WTC11 (cell line): ENCODE measurements around the gene KEL. TPM values are rescaled to one million over a fixed set of nuclear protein-coding genes. Genes with fewer than 3 reads are reported as not detected.

Experiments
- ATAC-seq: fragments of 200-7000 bp; cut with Tn5 transposase; 2 replicates; pipeline ENCODE4 v1.10.0; 2021; ENCODE audit warnings: mild to moderate bottlenecking, moderate library complexity
- CTCF ChIA-PET: fragments of 300-600 bp; sonication (Branson Sonifier 250); formaldehyde crosslinking; loops from one replicate; lab custom pipeline; 2021; ENCODE audit warnings: antibody characterized with exemption; lab: Charles Lee
- POLR2A ChIA-PET: fragments of 350-600 bp; sonication (Branson Sonifier 250); formaldehyde crosslinking; loops from one replicate; lab custom pipeline; 2021; ENCODE audit warnings: antibody characterized with exemption; lab: Charles Lee
- DNase-seq: peaks from one replicate; pipeline ENCODE4 v3.0.0; 2021; ENCODE audit warnings: low spot score
- H3K27ac Mint-ChIP-seq: 2 replicates; pipeline ENCODE4 v1.8.0; 2021; ENCODE audit warnings: mixed read lengths
- H3K27me3 Mint-ChIP-seq: 2 replicates; pipeline ENCODE4 v1.8.0; 2021; ENCODE audit warnings: low read depth, mild to moderate bottlenecking, moderate library complexity, mixed read lengths
- H3K36me3 Mint-ChIP-seq: 2 replicates; pipeline ENCODE4 v1.8.0; 2021; ENCODE audit warnings: mixed read lengths
- H3K4me1 Mint-ChIP-seq: 2 replicates; pipeline ENCODE4 v1.8.0; 2022; ENCODE audit warnings: mixed read lengths
- H3K4me3 Mint-ChIP-seq: 2 replicates; pipeline ENCODE4 v1.8.0; 2021; ENCODE audit warnings: mild to moderate bottlenecking, moderate library complexity, mixed read lengths
- H3K9me3 Mint-ChIP-seq: 2 replicates; pipeline ENCODE4 v1.8.0; 2021; ENCODE audit warnings: mixed read lengths
- ATF2 ChIP-seq: sonication (generic); formaldehyde crosslinking; IDR thresholded peaks from 2 replicates; pipeline ENCODE4 v1.8.1; 2022; ENCODE audit warnings: low read depth, missing genetic modification reagents, borderline replicate concordance
- CREB1 ChIP-seq: sonication (generic); formaldehyde crosslinking; IDR thresholded peaks from 2 replicates; pipeline ENCODE4 v1.8.0; 2023; ENCODE audit warnings: mild to moderate bottlenecking, missing genetic modification reagents
- CREM ChIP-seq: sonication (generic); formaldehyde crosslinking; IDR thresholded peaks from 2 replicates; pipeline ENCODE4 v1.8.1; 2022; ENCODE audit warnings: mild to moderate bottlenecking, missing genetic modification reagents, moderate library complexity
- NFYB ChIP-seq: sonication (generic); formaldehyde crosslinking; conservative IDR thresholded peaks from 2 replicates; pipeline ENCODE4 v1.8.0; 2022; ENCODE audit warnings: low read depth, missing genetic modification reagents
- PRRX2 ChIP-seq: fragments of 250-450 bp; sonication (Bioruptor Pico); IDR thresholded peaks from 2 replicates; pipeline ENCODE4 v1.8.0; 2021; ENCODE audit warnings: mild to moderate bottlenecking
- RORB ChIP-seq: fragments of 250-450 bp; sonication (Bioruptor Pico); IDR thresholded peaks from 2 replicates; pipeline ENCODE4 v1.9.0; 2021; ENCODE audit warnings: mild to moderate bottlenecking
- SOX15 ChIP-seq: fragments of 250-450 bp; sonication (Bioruptor Pico); IDR thresholded peaks from 2 replicates; pipeline ENCODE4 v1.9.0; 2021; ENCODE audit warnings: mild to moderate bottlenecking
- TEAD4 ChIP-seq: sonication (generic); formaldehyde crosslinking; IDR thresholded peaks from 2 replicates; pipeline ENCODE4 v1.8.0; 2022; ENCODE audit warnings: mild to moderate bottlenecking, missing genetic modification reagents
- TP53 ChIP-seq: sonication (generic); formaldehyde crosslinking; IDR thresholded peaks from 2 replicates; pipeline ENCODE4 v1.8.1; 2023; ENCODE audit warnings: mild to moderate bottlenecking, missing genetic modification reagents
- USF1 ChIP-seq: sonication (generic); formaldehyde crosslinking; IDR thresholded peaks from 2 replicates; pipeline ENCODE4 v1.8.0; 2022; ENCODE audit warnings: mild to moderate bottlenecking, missing genetic modification reagents
- ZBTB21 ChIP-seq: sonication (generic); formaldehyde crosslinking; IDR thresholded peaks from 2 replicates; pipeline ENCODE4 v1.8.1; 2023; ENCODE audit warnings: mild to moderate bottlenecking, missing genetic modification reagents, borderline replicate concordance
- ZNF138 ChIP-seq: sonication (generic); formaldehyde crosslinking; conservative IDR thresholded peaks from 2 replicates; pipeline ENCODE4 v1.8.1; 2022; ENCODE audit warnings: mild to moderate bottlenecking, moderate library complexity, missing genetic modification reagents
- ZNF219 ChIP-seq: sonication (generic); formaldehyde crosslinking; IDR thresholded peaks from 2 replicates; pipeline ENCODE4 v1.8.0; 2023; ENCODE audit warnings: missing genetic modification reagents, mild to moderate bottlenecking, borderline replicate concordance
- ZNF281 ChIP-seq: sonication (generic); formaldehyde crosslinking; IDR thresholded peaks from 2 replicates; pipeline ENCODE4 v1.8.0; 2023; ENCODE audit warnings: mild to moderate bottlenecking, missing genetic modification reagents
- ZNF671 ChIP-seq: fragments of 250-450 bp; sonication (Bioruptor Pico); IDR thresholded peaks from 2 replicates; pipeline ENCODE4 v1.8.0; 2021; ENCODE audit warnings: mild to moderate bottlenecking
- ZSCAN18 ChIP-seq: fragments of 250-450 bp; sonication (Bioruptor Pico); IDR thresholded peaks from 2 replicates; pipeline ENCODE4 v2.1.2; 2022; ENCODE audit warnings: mild to moderate bottlenecking, moderate library complexity
- total RNA-seq: library from RNA; stranded (reverse); gene quantifications from 3 replicates; pipeline ENCODE4 v1.2.3, GENCODE V29; 2021
- TF ChIP-seq, protein P1 (sequence below): sonication (generic); formaldehyde crosslinking; IDR thresholded peaks from 2 replicates; pipeline ENCODE4 v1.8.1; 2022; ENCODE audit warnings: low read depth, mild to moderate bottlenecking, moderate library complexity, missing genetic modification reagents, borderline replicate concordance
- TF ChIP-seq, protein P2 (sequence below): sonication (generic); formaldehyde crosslinking; IDR thresholded peaks from 2 replicates; pipeline ENCODE4 v1.8.1; 2023; ENCODE audit warnings: mild to moderate bottlenecking, moderate library complexity, missing genetic modification reagents
- TF ChIP-seq, protein P3 (sequence below): sonication (generic); formaldehyde crosslinking; IDR thresholded peaks from 2 replicates; pipeline ENCODE4 v1.8.1; 2023; ENCODE audit warnings: mild to moderate bottlenecking, missing genetic modification reagents
- TF ChIP-seq, protein P4 (sequence below): sonication (generic); formaldehyde crosslinking; IDR thresholded peaks from 2 replicates; pipeline ENCODE4 v1.8.1; 2023; ENCODE audit warnings: mild to moderate bottlenecking, missing genetic modification reagents

The KEL gene
- total RNA-seq, 1 experiment from 2014 or later, result 0.87 TPM

DNA sequence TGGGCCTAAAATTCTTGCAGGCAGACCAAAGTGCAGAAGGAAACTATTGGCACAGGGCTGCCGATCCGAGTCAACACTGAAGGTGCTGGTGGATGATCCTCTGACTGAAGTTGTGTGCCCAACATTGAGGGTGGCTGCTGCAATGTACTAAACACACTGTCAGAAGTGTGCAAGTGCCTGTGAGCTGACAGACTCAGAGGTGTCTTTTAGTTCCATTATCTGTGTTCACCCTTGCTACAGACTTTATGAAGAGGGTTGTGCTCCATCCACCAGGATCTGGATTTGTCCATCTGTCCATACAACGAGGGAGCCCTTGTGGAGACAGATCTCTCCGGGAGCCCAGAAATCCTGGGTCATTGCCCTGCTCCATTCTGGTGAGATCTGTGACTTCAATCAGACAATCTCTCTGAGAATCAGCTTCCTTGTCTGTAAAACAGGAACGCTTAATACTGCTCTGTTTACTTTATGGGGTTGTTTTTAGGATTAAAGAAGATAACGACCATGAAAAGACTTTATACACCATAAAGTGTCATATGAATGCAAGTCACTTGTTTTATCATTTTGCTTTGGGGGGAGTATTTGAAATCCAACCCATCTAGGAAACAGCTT lies 67.1 kb downstream of the KEL start (continued):
- TF ChIP-seq, protein P1, sequence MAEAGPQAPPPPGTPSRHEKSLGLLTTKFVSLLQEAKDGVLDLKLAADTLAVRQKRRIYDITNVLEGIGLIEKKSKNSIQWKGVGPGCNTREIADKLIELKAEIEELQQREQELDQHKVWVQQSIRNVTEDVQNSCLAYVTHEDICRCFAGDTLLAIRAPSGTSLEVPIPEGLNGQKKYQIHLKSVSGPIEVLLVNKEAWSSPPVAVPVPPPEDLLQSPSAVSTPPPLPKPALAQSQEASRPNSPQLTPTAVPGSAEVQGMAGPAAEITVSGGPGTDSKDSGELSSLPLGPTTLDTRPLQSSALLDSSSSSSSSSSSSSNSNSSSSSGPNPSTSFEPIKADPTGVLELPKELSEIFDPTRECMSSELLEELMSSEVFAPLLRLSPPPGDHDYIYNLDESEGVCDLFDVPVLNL (CRISPR knock-in tag), result no peak
- TF ChIP-seq ZSCAN18 (CRISPR knock-in tag), result no peak
- TF ChIP-seq RORB (CRISPR knock-in tag), result no peak
- TF ChIP-seq ZNF138 (CRISPR knock-in tag), result no peak
- no peak for TF ChIP-seq PRRX2 (CRISPR knock-in tag)
- no peak for TF ChIP-seq ATF2 (CRISPR knock-in tag)
- TF ChIP-seq USF1, result no peak
- TF ChIP-seq, all 79 proteins: peak for 0

DNA sequence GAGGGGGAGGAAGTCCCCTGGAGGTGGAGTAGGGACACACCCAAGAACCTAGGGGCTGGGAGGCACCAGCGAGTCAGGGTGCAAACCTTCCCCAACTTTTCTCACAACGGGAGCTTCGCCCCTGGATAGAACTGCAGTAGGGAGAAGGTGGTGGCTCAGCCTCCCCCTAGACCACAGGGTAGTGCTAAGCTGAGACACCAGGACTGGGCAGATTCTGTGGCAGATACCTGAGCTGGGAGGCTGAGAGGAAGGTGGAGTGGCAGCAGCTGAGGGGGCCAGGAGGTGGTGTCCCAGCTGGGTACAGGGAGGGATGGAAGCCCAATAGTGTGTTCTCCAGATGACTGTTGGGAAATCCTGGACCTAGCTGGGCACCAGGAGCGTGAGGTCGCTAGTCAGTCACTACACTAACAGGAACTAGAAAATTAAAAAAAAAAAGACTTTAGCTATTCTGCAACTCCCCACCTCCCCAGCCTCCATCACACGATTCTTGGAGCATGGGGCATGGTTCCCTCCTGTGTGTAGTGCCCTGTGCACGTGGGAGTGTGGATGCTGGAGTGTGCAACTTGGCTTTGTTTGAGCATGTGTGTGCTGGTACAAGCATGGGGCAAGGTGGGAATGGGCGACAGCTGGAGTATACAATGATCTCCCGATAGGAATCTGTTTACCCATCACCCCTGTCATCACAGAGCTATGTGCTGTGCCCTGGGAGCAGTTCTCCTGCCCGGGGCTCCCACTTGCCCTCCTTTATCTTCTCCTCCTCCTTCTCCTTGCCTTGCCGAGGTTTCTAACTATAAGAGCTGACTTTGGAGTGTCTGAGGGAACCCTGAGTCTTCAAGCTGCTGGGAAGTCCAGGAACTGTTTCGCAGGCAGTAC lies 67.8 kb downstream of the KEL start:
- ATAC-seq (no peak), DNase-seq (no peak)
- peaks cover 8% of the 10 kb centered on the region for H3K4me1 Mint-ChIP-seq
- H3K4me3 Mint-ChIP-seq, result no peak overlapping the region
- H3K27me3 Mint-ChIP-seq, result no peaks in the 10 kb centered on the region; the same call in 1 of the 2 replicates
- H3K27ac Mint-ChIP-seq, result no peak overlapping the region
- no peak for TF ChIP-seq ZNF281 (CRISPR knock-in tag)
- TF ChIP-seq TP53, result no peak
- TF ChIP-seq, protein P2, sequence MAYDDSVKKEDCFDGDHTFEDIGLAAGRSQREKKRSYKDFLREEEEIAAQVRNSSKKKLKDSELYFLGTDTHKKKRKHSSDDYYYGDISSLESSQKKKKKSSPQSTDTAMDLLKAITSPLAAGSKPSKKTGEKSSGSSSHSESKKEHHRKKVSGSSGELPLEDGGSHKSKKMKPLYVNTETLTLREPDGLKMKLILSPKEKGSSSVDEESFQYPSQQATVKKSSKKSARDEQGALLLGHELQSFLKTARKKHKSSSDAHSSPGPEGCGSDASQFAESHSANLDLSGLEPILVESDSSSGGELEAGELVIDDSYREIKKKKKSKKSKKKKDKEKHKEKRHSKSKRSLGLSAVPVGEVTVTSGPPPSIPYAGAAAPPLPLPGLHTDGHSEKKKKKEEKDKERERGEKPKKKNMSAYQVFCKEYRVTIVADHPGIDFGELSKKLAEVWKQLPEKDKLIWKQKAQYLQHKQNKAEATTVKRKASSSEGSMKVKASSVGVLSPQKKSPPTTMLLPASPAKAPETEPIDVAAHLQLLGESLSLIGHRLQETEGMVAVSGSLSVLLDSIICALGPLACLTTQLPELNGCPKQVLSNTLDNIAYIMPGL (CRISPR knock-in tag), result no peak
- TF ChIP-seq ZNF671 (CRISPR knock-in tag), result no peak
- TF ChIP-seq SOX15, result no peak
- no peak for TF ChIP-seq ZNF219 (CRISPR knock-in tag)
- TF ChIP-seq, protein P3, sequence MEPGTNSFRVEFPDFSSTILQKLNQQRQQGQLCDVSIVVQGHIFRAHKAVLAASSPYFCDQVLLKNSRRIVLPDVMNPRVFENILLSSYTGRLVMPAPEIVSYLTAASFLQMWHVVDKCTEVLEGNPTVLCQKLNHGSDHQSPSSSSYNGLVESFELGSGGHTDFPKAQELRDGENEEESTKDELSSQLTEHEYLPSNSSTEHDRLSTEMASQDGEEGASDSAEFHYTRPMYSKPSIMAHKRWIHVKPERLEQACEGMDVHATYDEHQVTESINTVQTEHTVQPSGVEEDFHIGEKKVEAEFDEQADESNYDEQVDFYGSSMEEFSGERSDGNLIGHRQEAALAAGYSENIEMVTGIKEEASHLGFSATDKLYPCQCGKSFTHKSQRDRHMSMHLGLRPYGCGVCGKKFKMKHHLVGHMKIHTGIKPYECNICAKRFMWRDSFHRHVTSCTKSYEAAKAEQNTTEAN (CRISPR knock-in tag), result no peak
- TF ChIP-seq TEAD4, result no peak
- TF ChIP-seq, protein P4, sequence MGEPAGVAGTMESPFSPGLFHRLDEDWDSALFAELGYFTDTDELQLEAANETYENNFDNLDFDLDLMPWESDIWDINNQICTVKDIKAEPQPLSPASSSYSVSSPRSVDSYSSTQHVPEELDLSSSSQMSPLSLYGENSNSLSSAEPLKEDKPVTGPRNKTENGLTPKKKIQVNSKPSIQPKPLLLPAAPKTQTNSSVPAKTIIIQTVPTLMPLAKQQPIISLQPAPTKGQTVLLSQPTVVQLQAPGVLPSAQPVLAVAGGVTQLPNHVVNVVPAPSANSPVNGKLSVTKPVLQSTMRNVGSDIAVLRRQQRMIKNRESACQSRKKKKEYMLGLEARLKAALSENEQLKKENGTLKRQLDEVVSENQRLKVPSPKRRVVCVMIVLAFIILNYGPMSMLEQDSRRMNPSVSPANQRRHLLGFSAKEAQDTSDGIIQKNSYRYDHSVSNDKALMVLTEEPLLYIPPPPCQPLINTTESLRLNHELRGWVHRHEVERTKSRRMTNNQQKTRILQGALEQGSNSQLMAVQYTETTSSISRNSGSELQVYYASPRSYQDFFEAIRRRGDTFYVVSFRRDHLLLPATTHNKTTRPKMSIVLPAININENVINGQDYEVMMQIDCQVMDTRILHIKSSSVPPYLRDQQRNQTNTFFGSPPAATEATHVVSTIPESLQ (CRISPR knock-in tag), result no peak
- TF ChIP-seq NFYB (CRISPR knock-in tag), result no peak
- TF ChIP-seq ZBTB21 (CRISPR knock-in tag), result no peak
- TF ChIP-seq CREB1, result no peak
- TF ChIP-seq CREM (CRISPR knock-in tag), result no peak
- TF ChIP-seq, all 79 proteins: peak for 0
- ChIA-PET CTCF (interaction anchor here (1.3 to 1.5 kb wide), 3 partner anchors 9 to 21 kb away, joined by 5 to 7 read pairs (median 6); partner anchors contain the start of gene TRPV6), POLR2A (no interaction called here)
- Mint-ChIP-seq H3K36me3 (no peaks in the 10 kb centered on the region), H3K9me3 (peaks cover 7% of the 10 kb centered on the region)
